GM18520 (cell line): Measurements from ENCODE around the gene SDR39U1.

Experiments
- ATAC-seq: cut with Tn5 transposase; IDR thresholded peaks from one replicate; pipeline ENCODE4 v1.9.1; 2021; ENCODE audit not compliant: unreplicated experiment

Gene SDR39U1

GRCh38 chr14:24392325-24393091 lies 50.1 kb downstream of the SDR39U1 start:
- no peak for ATAC-seq

DNA sequence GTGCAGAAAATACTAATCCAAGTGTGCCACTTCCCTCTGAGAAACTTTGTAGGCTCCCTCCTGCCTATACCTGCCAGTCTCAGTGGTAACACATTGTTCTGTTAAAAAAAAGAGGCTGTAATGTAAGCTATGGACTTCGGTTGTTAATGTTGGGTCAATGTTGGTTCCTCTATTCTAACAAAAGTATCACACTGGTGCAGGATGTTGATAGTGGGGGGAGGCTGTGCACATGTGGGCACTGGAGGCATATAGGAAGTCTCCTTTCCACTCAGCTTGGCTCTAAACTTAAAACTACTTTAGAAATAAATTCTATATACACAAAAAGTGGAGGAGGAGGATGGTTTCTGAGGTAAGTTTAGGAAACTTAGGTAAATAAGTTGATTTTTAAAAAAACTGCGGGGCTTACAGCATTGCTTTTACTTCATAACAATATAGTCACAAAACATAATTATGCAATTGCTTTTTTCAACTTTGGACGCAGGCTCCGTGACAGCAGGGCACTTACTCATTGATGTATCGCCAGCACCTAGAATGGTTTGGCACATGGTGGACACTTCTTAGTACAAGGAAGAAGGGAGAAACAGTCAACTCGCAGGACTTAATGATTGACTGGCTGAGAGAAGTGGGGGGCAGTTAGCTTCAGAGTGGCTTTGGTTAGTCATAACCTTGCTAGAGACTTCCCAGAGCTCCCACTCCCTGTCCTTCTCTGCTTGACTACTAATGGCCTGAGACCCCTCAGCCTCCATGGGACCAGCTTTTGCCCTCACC lies 51.7 kb downstream of the SDR39U1 start:
- no peak for ATAC-seq
